IMR-90 (cell line): Measurements from ENCODE around the gene STX8. TPM values are rescaled to one million over a fixed set of nuclear protein-coding genes. Genes with fewer than 3 reads are reported as not detected.

Experiments used
- ATAC-seq: fragments of 200-7000 bp; cut with Tn5 transposase; 2 replicates; pipeline ENCODE4 v1.9.1; 2020; ENCODE audit warnings: low read depth, mild to moderate bottlenecking, moderate library complexity
- BruUV-seq: library from RNA; stranded (reverse); fragments of 400-500 nt; replicated peaks from 2 replicates; lab custom pipeline; 2021; lab: Mats Ljungman, UMichigan
- CTCF ChIA-PET: fragments of 300-600 bp; formaldehyde crosslinking; extraction: SDS; loops from one replicate; lab custom pipeline; 2021; ENCODE audit warnings: antibody characterized with exemption; lab: Yijun Ruan, JAX
- POLR2A ChIA-PET: fragments of 300-600 bp; sonication (Branson Sonifier 250); formaldehyde crosslinking; loops from one replicate; lab custom pipeline; 2022; ENCODE audit warnings: antibody characterized with exemption; ENCODE audit not compliant: unreplicated experiment; lab: Charles Lee
- DNase-seq: peaks from one replicate; pipeline ENCODE4 v3.0.0; 2013
- H2AFZ ChIP-seq: replicated peaks from 2 replicates; pipeline ENCODE3; 2013; ENCODE audit warnings: low read length, mild to moderate bottlenecking; ENCODE audit not compliant: poor library complexity
- H2AK5ac ChIP-seq: 2 replicates; pipeline ENCODE4 v1.6.1; 2013; ENCODE audit warnings: low read depth, low read length, inconsistent platforms
- H2AK9ac ChIP-seq: replicated peaks from 2 replicates; pipeline ENCODE3; 2013; ENCODE audit warnings: mild to moderate bottlenecking, low read depth, low read length, moderate library complexity; ENCODE audit not compliant: poor library complexity
- H2BK120ac ChIP-seq: 2 replicates; pipeline ENCODE4 v1.6.1; 2013; ENCODE audit warnings: low read depth, low read length, inconsistent platforms
- H2BK15ac ChIP-seq: 3 replicates; pipeline ENCODE4 v1.6.1; 2013; ENCODE audit warnings: low read depth, low read length, inconsistent platforms
- H2BK20ac ChIP-seq: 2 replicates; pipeline ENCODE4 v1.6.1; 2013; ENCODE audit warnings: low read depth, mild to moderate bottlenecking, inconsistent platforms, low read length, moderate library complexity
- H2BK5ac ChIP-seq: 2 replicates; pipeline ENCODE4 v1.6.1; 2013; ENCODE audit warnings: mild to moderate bottlenecking, low read depth, low read length, inconsistent platforms; ENCODE audit not compliant: poor library complexity, severe bottlenecking
- H3K14ac ChIP-seq: replicated peaks from 2 replicates; pipeline ENCODE4 v1.6.1; 2013; ENCODE audit warnings: low read depth, low read length, inconsistent platforms
- H3K18ac ChIP-seq: 2 replicates; pipeline ENCODE4 v1.6.1; 2013; ENCODE audit warnings: low read depth, low read length, control low read depth
- H3K23ac ChIP-seq: 2 replicates; pipeline ENCODE4 v1.6.1; 2013; ENCODE audit warnings: low read depth, low read length, inconsistent platforms
- H3K27ac ChIP-seq: 2 replicates; pipeline ENCODE4 v1.5.1; 2013; ENCODE audit warnings: mild to moderate bottlenecking, control low read depth, low read length; ENCODE audit not compliant: insufficient read depth
- H3K27me3 ChIP-seq: 2 replicates; pipeline ENCODE4 v1.6.1; 2013; ENCODE audit warnings: low read length; ENCODE audit not compliant: control insufficient read depth, insufficient read depth
- H3K36me3 ChIP-seq: 2 replicates; pipeline ENCODE4 v1.6.1; 2013; ENCODE audit warnings: low read length, mixed read lengths; ENCODE audit not compliant: control insufficient read depth, insufficient read depth
- H3K4ac ChIP-seq: 2 replicates; pipeline ENCODE4 v1.6.1; 2013; ENCODE audit warnings: low read depth, low read length, inconsistent platforms
- H3K4me1 ChIP-seq: 2 replicates; pipeline ENCODE4 v1.6.1; 2013; ENCODE audit warnings: low read length, mixed read lengths; ENCODE audit not compliant: control insufficient read depth, insufficient read depth
- H3K4me2 ChIP-seq: 2 replicates; pipeline ENCODE4 v1.6.1; 2013; ENCODE audit warnings: low read depth, mild to moderate bottlenecking, control low read depth, low read length, moderate library complexity
- H3K4me3 ChIP-seq: 2 replicates; pipeline ENCODE4 v1.5.1; 2013; ENCODE audit warnings: low read depth, mild to moderate bottlenecking, control low read depth, low read length, moderate library complexity; ENCODE audit not compliant: insufficient read depth
- H3K56ac ChIP-seq: 2 replicates; pipeline ENCODE4 v1.6.1; 2013; ENCODE audit warnings: low read length, inconsistent platforms; ENCODE audit not compliant: insufficient read depth; ENCODE audit errors: extremely low read depth
- H3K79me1 ChIP-seq, 2 experiments: 2 replicates each; pipeline ENCODE4 v1.6.1; 2013; ENCODE audit warnings: low read length in 2 of 2, inconsistent platforms in 1 of 2, low read depth in 1 of 2
- H3K9ac ChIP-seq: 2 replicates; pipeline ENCODE4 v1.6.1; 2013; ENCODE audit warnings: low read depth, low read length, control low read depth
- H3K9me1 ChIP-seq: 2 replicates; pipeline ENCODE4 v1.6.1; 2013; ENCODE audit warnings: low read length, inconsistent platforms; ENCODE audit not compliant: insufficient read depth
- H3K9me3 ChIP-seq: 2 replicates; pipeline ENCODE4 v1.6.1; 2013; ENCODE audit warnings: low read length; ENCODE audit not compliant: control insufficient read depth, insufficient read depth
- H4K20me1 ChIP-seq: 2 replicates; pipeline ENCODE4 v1.6.1; 2013; ENCODE audit warnings: low read length, inconsistent platforms; ENCODE audit not compliant: insufficient read depth
- H4K5ac ChIP-seq: 2 replicates; pipeline ENCODE4 v1.6.1; 2013; ENCODE audit warnings: mild to moderate bottlenecking, low read depth, low read length, control low read depth
- H4K8ac ChIP-seq, 2 experiments: 2 replicates each; pipeline ENCODE4 v1.6.1; 2013; ENCODE audit warnings: low read depth in 2 of 2, low read length in 2 of 2, control low read depth in 1 of 2, inconsistent platforms in 1 of 2
- H4K91ac ChIP-seq: 2 replicates; pipeline ENCODE4 v1.6.1; 2013; ENCODE audit warnings: low read depth, low read length, inconsistent platforms; ENCODE audit not compliant: insufficient read depth
- BHLHE40 ChIP-seq: fragments of 150-350 bp; IDR thresholded peaks from 2 replicates; pipeline ENCODE4 v1.6.1; 2016; ENCODE audit warnings: mild to moderate bottlenecking, low read depth, low read length
- CEBPB ChIP-seq: IDR thresholded peaks from 2 replicates; pipeline ENCODE4 v1.6.1; 2012; ENCODE audit warnings: low read depth, low read length, improper control_type of control experiment
- CHD1 ChIP-seq: IDR thresholded peaks from 2 replicates; pipeline ENCODE4 v1.6.1; 2012; ENCODE audit warnings: low read depth, low read length, improper control_type of control experiment
- ELK1 ChIP-seq: fragments of 150-350 bp; IDR thresholded peaks from 2 replicates; pipeline ENCODE4 v1.6.1; 2016; ENCODE audit warnings: low read depth, mild to moderate bottlenecking, low read length, moderate library complexity, borderline replicate concordance
- MXI1 ChIP-seq: IDR thresholded peaks from 2 replicates; pipeline ENCODE4 v1.6.1; 2012; ENCODE audit warnings: low read depth, mild to moderate bottlenecking, low read length, moderate library complexity, borderline replicate concordance
- NFE2L2 ChIP-seq: fragments of 150-350 bp; IDR thresholded peaks from 2 replicates; pipeline ENCODE4 v1.6.1; 2016; ENCODE audit warnings: low read depth, mild to moderate bottlenecking, low read length
- POLR2A ChIP-seq: IDR thresholded peaks from 2 replicates; pipeline ENCODE4 v1.6.1; 2012; ENCODE audit warnings: mild to moderate bottlenecking, low read depth, low read length
- RAD21 ChIP-seq: IDR thresholded peaks from 2 replicates; pipeline ENCODE4 v1.6.1; 2012; ENCODE audit warnings: low read length, improper control_type of control experiment
- RFX5 ChIP-seq: IDR thresholded peaks from 2 replicates; pipeline ENCODE4 v1.8.0; 2012; ENCODE audit warnings: low read depth, mild to moderate bottlenecking, low read length, moderate library complexity
- SMC3 ChIP-seq: fragments of 150-350 bp; IDR thresholded peaks from 2 replicates; pipeline ENCODE4 v1.6.1; 2016; ENCODE audit warnings: low read depth, mild to moderate bottlenecking, antibody characterized with exemption, low read length, moderate library complexity
- USF2 ChIP-seq: fragments of 150-350 bp; IDR thresholded peaks from 2 replicates; pipeline ENCODE4 v1.6.1; 2017; ENCODE audit warnings: mild to moderate bottlenecking, antibody characterized with exemption, low read length, low read depth
- whole genome bisulfite sequencing, 2 experiments: methylation state at CpG; one replicate each; pipeline versions ENCODE4 v1.1.5 to v1.1.7; 2013; ENCODE audit warnings: missing lambda C conversion rate in 2 of 2; ENCODE audit not compliant: insufficient read length in 1 of 2; ENCODE audit errors: extremely low coverage in 2 of 2; 5-methylcytosine and 5-hydroxymethylcytosine counted together
- dilution Hi-C: fragments of 300-500 bp; cut with HindIII; formaldehyde crosslinking; loops from one replicate; pipeline ENCODE4 v1.14.3; 2018; ENCODE audit warnings: low sequenced_read_pairs; ENCODE audit not compliant: unreplicated experiment
- in situ Hi-C: fragments of 300-500 bp; cut with MboI; formaldehyde crosslinking; loops from 3 replicates; pipeline ENCODE4 v1.14.3; 2019; ENCODE audit warnings: low sequenced_read_pairs, inconsistent platforms, mixed read lengths
- intact Hi-C: fragments of 100-400 bp; cut with micrococcal nuclease; formaldehyde crosslinking; loops from 2 replicates; pipeline ENCODE4 v1.10.0; 2022
- polyA plus RNA-seq, 3 experiments: library from polyadenylated mRNA; depleted of rRNA; stranded (reverse); fragments of >200 nt; gene quantifications; 2 replicates each; pipeline ENCODE4 v1.2.3, GENCODE V29; 2012; ENCODE audit warnings: low replicate concordance in 1 of 3
- total RNA-seq: library from RNA; depleted of rRNA; stranded (reverse); fragments of >200 nt; gene quantifications from 2 replicates; pipeline ENCODE4 v1.2.3, GENCODE V29; 2012

STX8 gene
- total and polyA plus RNA-seq, 2 of the 4 experiments (the other 2 are of a cell fraction) = 26.5 to 47.0 TPM

- H2BK120ac ChIP-seq = no peak overlapping the region
- in situ Hi-C loops (no loop called here), dilution Hi-C loops (no loop called here), intact Hi-C loops (loop anchor here (10.0 kb wide), 1 partner anchor 273 kb away; the partner anchor contains the start of gene NTN1)
- no peak overlapping the region for H2BK5ac ChIP-seq
- H3K9me1 ChIP-seq = no peaks in the 10 kb centered on the region
- no peak overlapping the region for H2AFZ ChIP-seq
- H2BK20ac ChIP-seq = no peak overlapping the region
- H4K20me1 ChIP-seq = no peaks in the 10 kb centered on the region
- no peak overlapping the region for H2BK15ac ChIP-seq
- H3K79me1 ChIP-seq = no peaks in the 10 kb centered on the region
- H3K27ac ChIP-seq = no peak overlapping the region
- H3K4me1 ChIP-seq = no peaks in the 10 kb centered on the region
- no peaks in the 10 kb centered on the region; the same call in 1 of the 2 replicates for H3K36me3 ChIP-seq
- no peak overlapping the region for H2AK9ac ChIP-seq
- no peak overlapping the region for H3K23ac ChIP-seq
- no peak overlapping the region for H4K91ac ChIP-seq
- no peak overlapping the region for H3K9ac ChIP-seq
- H3K56ac ChIP-seq = no peak overlapping the region
- 69% methylated on average over 2 of the region's 5 CpGs; no CpG with 5 or more reads in 1 of the 2 experiments for WGBS, 2 experiments
- no peak overlapping the region for H3K18ac ChIP-seq
- no peak overlapping the region for H3K14ac ChIP-seq
- ChIA-PET CTCF (interaction anchor here (0.6 kb wide), 1 partner anchor 141 kb away, joined by 3 read pairs; no protein-coding TSS in a partner anchor), POLR2A (no interaction called here)
- H3K4ac ChIP-seq = no peak overlapping the region
- ATAC-seq (no peak), DNase-seq (no peak)
- no peaks in the 10 kb centered on the region for H3K9me3 ChIP-seq
- no peak overlapping the region for H4K5ac ChIP-seq
- BruUV-seq = no TSS peak
- no peak for TF ChIP-seq ELK1
- no peak for TF ChIP-seq NFE2L2
- no peak for TF ChIP-seq BHLHE40
- no peak for TF ChIP-seq RAD21
- TF ChIP-seq RFX5 = no peak
- TF ChIP-seq CEBPB = no peak
- no peak for TF ChIP-seq MXI1
- no peak for TF ChIP-seq POLR2A
- TF ChIP-seq SMC3 = no peak
- no peak for TF ChIP-seq CHD1
- no peak for TF ChIP-seq USF2
- no peaks in the 10 kb centered on the region for H3K27me3 ChIP-seq
- H4K8ac ChIP-seq = no peak overlapping the region
- H3K4me2 ChIP-seq = no peak overlapping the region
- no peak overlapping the region for H3K4me3 ChIP-seq
- no peak overlapping the region for H2AK5ac ChIP-seq
These were observed 277.5 kb downstream of the STX8 start for GRCh38 chr17:9298135-9298534.
